ENCODE measurements around the gene LPAR1. TPM values are rescaled to one million over a fixed set of nuclear protein-coding genes. Genes with fewer than 3 reads are reported as not detected.

The LPAR1 gene
- total RNA-seq, 3 donors from 2014 or later = 0.13 to 0.22 (median 0.15) TPM

GRCh38 chr9:110971705-110972104 is 66.6 kb downstream of the LPAR1 start:
- H3K4me3 Mint-ChIP-seq = no peak overlapping the region
- ATAC-seq (no peak), DNase-seq (no peak)
- no peaks in the 10 kb centered on the region for H3K27me3 Mint-ChIP-seq (ENCODE audit: low read depth)
- H3K4me1 Mint-ChIP-seq (ENCODE audit: low read depth) = no peaks in the 10 kb centered on the region
- H3K9me3 Mint-ChIP-seq = peaks cover 4% of the 10 kb centered on the region
- H3K36me3 Mint-ChIP-seq (ENCODE audit: insufficient read depth) = no peaks in the 10 kb centered on the region

GRCh38 chr9:110971234-110971633 is 67.0 kb downstream of the LPAR1 start:
- H3K9me3 Mint-ChIP-seq = no peaks in the 10 kb centered on the region
- no peaks in the 10 kb centered on the region for H3K36me3 Mint-ChIP-seq (ENCODE audit: insufficient read depth)
- H3K27me3 Mint-ChIP-seq (ENCODE audit: low read depth) = no peaks in the 10 kb centered on the region
- H3K4me1 Mint-ChIP-seq (ENCODE audit: low read depth) = no peaks in the 10 kb centered on the region
- DNase-seq = no peak
- H3K4me3 Mint-ChIP-seq = no peak overlapping the region
- ATAC-seq = no peak

DNA sequence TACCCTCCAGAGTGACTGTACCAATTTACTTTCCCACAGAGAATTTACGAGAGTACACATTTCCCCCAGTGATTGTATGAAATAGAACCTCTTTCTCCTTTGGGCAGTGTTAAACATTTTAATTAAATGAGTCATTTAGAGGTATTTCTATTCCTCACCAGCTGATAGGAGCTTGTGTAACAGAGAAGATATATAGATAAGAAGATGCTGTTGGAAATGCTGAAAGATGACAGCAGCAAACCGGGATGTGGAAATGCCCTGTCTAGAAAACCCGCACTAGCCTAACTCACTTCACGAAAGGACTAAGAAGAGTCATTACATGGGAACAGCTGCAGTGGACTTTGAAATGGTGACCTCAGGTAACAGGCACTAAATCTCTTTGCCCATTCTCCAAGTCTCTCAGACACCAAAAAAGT is 68.3 kb downstream of the LPAR1 start:
- ATAC-seq (no peak), DNase-seq (no peak)
- H3K9me3 Mint-ChIP-seq = no peaks in the 10 kb centered on the region
- H3K36me3 Mint-ChIP-seq (ENCODE audit: insufficient read depth) = no peaks in the 10 kb centered on the region
- no peaks in the 10 kb centered on the region for H3K4me1 Mint-ChIP-seq (ENCODE audit: low read depth)
- no peak overlapping the region for H3K4me3 Mint-ChIP-seq
- no peaks in the 10 kb centered on the region for H3K27me3 Mint-ChIP-seq (ENCODE audit: low read depth)

- ATAC-seq (no peak), DNase-seq (no peak)
- Mint-ChIP-seq H3K9me3 (no peaks in the 10 kb centered on the region), H3K4me3 (no peak overlapping the region), H3K36me3 (ENCODE audit: insufficient read depth) (no peaks in the 10 kb centered on the region), H3K27me3 (ENCODE audit: low read depth) (no peaks in the 10 kb centered on the region), H3K4me1 (ENCODE audit: low read depth) (no peaks in the 10 kb centered on the region)
Observed at GRCh38 chr9:110968096-110968495, 70.2 kb downstream of the LPAR1 start.

- H3K27me3 Mint-ChIP-seq (ENCODE audit: low read depth) = no peaks in the 10 kb centered on the region
- no peaks in the 10 kb centered on the region for H3K9me3 Mint-ChIP-seq
- H3K4me1 Mint-ChIP-seq (ENCODE audit: low read depth) = no peaks in the 10 kb centered on the region
- no peak for DNase-seq
- no peaks in the 10 kb centered on the region for H3K36me3 Mint-ChIP-seq (ENCODE audit: insufficient read depth)
- H3K4me3 Mint-ChIP-seq = no peak overlapping the region
- no peak for ATAC-seq
Observed at GRCh38 chr9:110967196-110967595, 71.1 kb downstream of the LPAR1 start.

- H3K36me3 Mint-ChIP-seq (ENCODE audit: insufficient read depth) = no peaks in the 10 kb centered on the region
- ATAC-seq = no peak
Observed at GRCh38 chr9:110960288-110960687, 78.0 kb downstream of the LPAR1 start.

GRCh38 chr9:110958847-110959246 is 79.4 kb downstream of the LPAR1 start:
- Mint-ChIP-seq H3K4me3 (no peak overlapping the region), H3K9me3 (peaks cover 29% of the 10 kb centered on the region), H3K27me3 (ENCODE audit: low read depth) (no peaks in the 10 kb centered on the region), H3K4me1 (ENCODE audit: low read depth) (no peaks in the 10 kb centered on the region), H3K36me3 (ENCODE audit: insufficient read depth) (no peaks in the 10 kb centered on the region)
- DNase-seq (no peak), ATAC-seq (no peak)

More at GRCh38 chr9:110960288-110960687, 78.0 kb downstream of the LPAR1 start:
- DNase-seq = no peak
- H3K27me3 Mint-ChIP-seq (ENCODE audit: low read depth) = no peaks in the 10 kb centered on the region
- H3K4me1 Mint-ChIP-seq (ENCODE audit: low read depth) = no peaks in the 10 kb centered on the region
- H3K4me3 Mint-ChIP-seq = no peak overlapping the region
- peaks cover 15% of the 10 kb centered on the region for H3K9me3 Mint-ChIP-seq

DNA sequence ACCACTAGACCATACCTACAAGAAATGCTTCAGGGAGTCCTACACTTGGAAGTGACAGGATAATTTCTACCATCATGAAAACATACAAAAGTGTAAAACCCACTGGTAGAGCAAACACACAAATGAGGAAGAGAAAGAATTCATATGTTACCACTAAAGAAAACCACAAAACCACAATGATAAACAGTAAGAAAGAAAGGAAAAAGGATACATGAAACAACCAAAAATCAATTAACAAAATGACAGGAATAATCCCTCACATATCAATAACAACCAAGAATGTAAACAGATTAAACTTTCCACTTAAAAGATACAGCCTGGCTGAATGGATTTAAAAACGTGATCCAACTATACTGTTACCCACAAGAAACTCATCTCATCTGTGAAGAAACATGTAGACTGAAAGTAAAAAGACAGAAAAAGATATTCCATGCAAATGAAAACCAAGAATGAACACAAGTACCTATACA is 83.4 kb downstream of the LPAR1 start:
- H3K4me1 Mint-ChIP-seq (ENCODE audit: low read depth) = no peaks in the 10 kb centered on the region
- H3K27me3 Mint-ChIP-seq (ENCODE audit: low read depth) = no peaks in the 10 kb centered on the region
- no peak for ATAC-seq
- no peak overlapping the region for H3K4me3 Mint-ChIP-seq
- no peak for DNase-seq
- H3K36me3 Mint-ChIP-seq (ENCODE audit: insufficient read depth) = no peaks in the 10 kb centered on the region
- H3K9me3 Mint-ChIP-seq = peaks cover 42% of the 10 kb centered on the region

DNA sequence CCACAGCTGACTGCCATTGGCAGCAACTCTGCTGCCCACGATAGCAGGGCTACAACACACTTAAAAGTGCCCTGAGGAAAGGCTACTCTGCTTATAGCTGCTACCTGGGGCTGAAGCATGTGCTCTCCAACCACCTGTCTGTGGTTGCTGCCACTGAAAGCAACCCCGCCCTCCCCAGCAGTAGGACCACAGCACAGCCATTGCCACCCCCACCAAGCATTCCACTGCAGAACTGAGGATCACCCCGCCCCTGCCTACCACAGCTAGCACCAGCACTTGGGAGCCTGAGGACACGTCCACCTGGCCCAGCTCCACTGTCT is 85.8 kb downstream of the LPAR1 start:
- Mint-ChIP-seq H3K4me1 (ENCODE audit: low read depth) (no peaks in the 10 kb centered on the region), H3K9me3 (peaks cover 33% of the 10 kb centered on the region), H3K36me3 (ENCODE audit: insufficient read depth) (no peaks in the 10 kb centered on the region), H3K4me3 (no peak overlapping the region), H3K27me3 (ENCODE audit: low read depth) (no peaks in the 10 kb centered on the region)
- DNase-seq (no peak), ATAC-seq (no peak)

DNA sequence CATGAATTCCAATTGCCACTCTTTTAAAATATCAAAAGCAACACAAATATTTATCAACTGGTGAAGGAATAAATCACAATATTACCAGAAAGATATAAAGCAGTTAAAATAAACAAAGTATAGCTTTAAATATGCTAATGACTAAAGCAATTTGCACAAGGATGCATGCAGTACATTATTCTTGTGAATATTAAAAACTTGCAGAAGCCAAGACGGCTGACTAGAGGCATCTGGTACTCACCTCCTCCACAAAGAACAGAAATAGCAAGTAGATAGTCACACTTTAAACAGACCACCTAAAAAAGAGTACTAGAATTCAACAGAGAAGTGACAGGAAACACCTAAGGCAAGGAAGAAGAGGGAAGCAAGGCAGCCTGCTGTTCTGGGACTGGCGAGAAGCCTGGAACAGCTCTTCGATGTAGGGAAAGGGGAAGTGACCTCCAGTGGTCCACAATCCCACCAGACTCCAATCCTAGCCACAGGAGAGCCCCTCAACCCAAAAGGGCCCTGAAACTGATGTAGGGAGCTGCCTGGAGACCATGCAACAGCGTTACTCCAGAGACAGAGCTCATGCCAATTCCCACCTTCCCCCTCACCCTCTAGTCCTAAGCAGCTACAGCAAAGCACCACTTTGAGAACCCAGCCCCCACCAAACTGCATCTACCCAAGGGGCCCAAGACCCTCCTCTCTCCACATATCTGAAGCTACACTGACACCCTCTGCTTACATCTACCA is 86.3 kb downstream of the LPAR1 start:
- ATAC-seq (no peak), DNase-seq (no peak)
- H3K4me3 Mint-ChIP-seq = no peak overlapping the region
- H3K27me3 Mint-ChIP-seq (ENCODE audit: low read depth) = no peaks in the 10 kb centered on the region
- H3K9me3 Mint-ChIP-seq = peaks cover 32% of the 10 kb centered on the region
- no peaks in the 10 kb centered on the region for H3K4me1 Mint-ChIP-seq (ENCODE audit: low read depth)
- no peaks in the 10 kb centered on the region for H3K36me3 Mint-ChIP-seq (ENCODE audit: insufficient read depth)

DNA sequence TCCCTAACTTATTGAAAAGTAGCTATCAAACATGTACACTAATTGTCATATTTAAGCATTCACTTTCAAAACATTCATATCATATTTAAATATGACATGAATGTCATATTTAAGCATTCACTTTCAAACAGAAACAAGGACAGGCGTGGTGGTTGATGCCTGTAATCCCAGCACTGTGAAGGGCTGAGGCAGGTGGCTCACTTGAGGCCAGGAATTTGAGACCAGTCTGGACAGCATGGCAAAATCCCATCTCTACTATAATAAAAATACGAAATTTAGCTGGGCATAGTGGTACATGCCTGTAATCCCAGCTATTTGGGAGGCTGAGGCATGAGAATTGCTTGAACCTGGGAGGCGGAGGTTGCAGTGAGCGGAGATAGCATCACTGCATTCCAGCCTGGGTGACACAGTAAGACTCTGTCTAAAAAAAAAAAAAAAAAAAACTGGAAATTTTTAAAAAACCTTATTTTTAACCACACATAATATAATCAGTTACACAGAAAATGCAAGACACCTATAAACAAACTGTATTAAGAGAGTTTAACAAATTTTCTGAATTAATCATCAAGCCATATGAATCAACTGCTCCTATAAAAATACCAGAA is 88.1 kb downstream of the LPAR1 start:
- no peaks in the 10 kb centered on the region for H3K27me3 Mint-ChIP-seq (ENCODE audit: low read depth)
- no peak for ATAC-seq
- H3K4me1 Mint-ChIP-seq (ENCODE audit: low read depth) = no peaks in the 10 kb centered on the region
- peaks cover 26% of the 10 kb centered on the region for H3K9me3 Mint-ChIP-seq
- no peaks in the 10 kb centered on the region for H3K36me3 Mint-ChIP-seq (ENCODE audit: insufficient read depth)
- DNase-seq = no peak
- H3K4me3 Mint-ChIP-seq = no peak overlapping the region

DNA sequence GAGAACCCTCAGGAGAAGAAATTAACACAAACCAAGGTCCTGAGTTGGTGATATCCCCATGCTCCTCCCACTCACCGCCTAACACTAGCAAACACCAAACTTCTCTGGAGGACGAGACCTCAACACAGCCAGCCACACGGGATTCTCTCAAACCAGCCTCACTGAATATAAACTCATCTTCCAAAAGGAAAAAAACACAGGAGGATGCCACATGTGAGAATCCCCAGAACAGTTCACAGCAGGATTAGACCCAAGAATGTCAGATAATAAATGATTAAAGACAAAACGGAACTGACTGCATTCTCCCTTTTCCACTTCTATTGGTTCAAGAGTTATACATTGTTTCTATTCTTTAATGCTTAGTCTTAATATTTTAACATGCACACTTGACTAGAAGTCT is 89.2 kb downstream of the LPAR1 start:
- no peaks in the 10 kb centered on the region for H3K4me1 Mint-ChIP-seq (ENCODE audit: low read depth)
- H3K9me3 Mint-ChIP-seq = peaks cover 15% of the 10 kb centered on the region
- no peak for DNase-seq
- H3K36me3 Mint-ChIP-seq (ENCODE audit: insufficient read depth) = no peaks in the 10 kb centered on the region
- ATAC-seq = no peak
- no peak overlapping the region for H3K4me3 Mint-ChIP-seq
- no peaks in the 10 kb centered on the region for H3K27me3 Mint-ChIP-seq (ENCODE audit: low read depth)

DNA sequence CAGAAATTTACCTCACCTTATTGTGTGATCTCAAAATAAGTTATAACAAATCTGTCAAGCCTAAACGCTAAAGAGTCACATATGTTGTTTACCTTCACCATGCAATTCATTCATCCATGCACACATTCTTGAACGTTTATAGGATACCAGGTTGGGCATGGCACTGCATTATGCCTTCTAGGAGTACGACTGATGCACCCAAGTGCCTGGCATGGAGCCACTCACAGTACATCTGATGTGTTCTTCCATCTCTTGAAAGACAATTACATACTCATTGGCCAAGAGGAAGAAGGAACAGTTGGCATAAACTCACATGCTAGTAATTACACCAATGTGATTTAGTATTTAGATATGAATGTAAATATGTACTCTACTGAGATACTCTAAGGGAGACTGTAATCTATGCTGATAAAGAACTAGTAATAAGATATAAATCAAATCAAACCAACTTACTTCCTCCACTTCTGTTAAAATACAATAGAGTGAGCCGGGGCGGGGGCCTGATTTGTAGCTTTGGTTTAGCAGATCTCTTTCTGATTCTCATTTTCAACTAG is 90.7 kb downstream of the LPAR1 start:
- Mint-ChIP-seq H3K4me1 (ENCODE audit: low read depth) (no peaks in the 10 kb centered on the region), H3K4me3 (no peak overlapping the region), H3K9me3 (peaks cover 4% of the 10 kb centered on the region), H3K36me3 (ENCODE audit: insufficient read depth) (no peaks in the 10 kb centered on the region), H3K27me3 (ENCODE audit: low read depth) (no peaks in the 10 kb centered on the region)
- DNase-seq (no peak), ATAC-seq (no peak)

DNA sequence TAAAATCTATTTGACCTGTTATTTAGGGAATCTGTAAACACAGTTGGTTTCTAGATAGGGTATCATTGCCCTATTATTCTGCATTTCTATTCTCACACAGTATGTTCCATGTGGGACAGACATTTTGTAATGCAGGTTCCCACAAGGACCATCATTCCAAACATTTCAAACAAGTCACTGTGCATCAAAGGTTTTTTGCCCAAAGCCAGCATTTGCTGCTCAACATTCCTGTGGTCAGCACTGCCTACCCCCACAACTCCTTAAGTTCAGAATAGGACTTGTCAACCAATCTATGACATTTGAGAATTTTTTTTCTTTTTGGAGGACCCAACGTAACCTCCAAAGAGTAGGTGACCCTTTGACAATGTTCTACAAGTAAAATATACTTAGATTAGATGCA is 95.7 kb downstream of the LPAR1 start:
- Mint-ChIP-seq H3K9me3 (no peaks in the 10 kb centered on the region), H3K36me3 (ENCODE audit: insufficient read depth) (no peaks in the 10 kb centered on the region), H3K27me3 (ENCODE audit: low read depth) (no peaks in the 10 kb centered on the region), H3K4me1 (ENCODE audit: low read depth) (no peaks in the 10 kb centered on the region), H3K4me3 (no peak overlapping the region)
- DNase-seq (no peak), ATAC-seq (no peak)

GRCh38 chr9:110940951-110941557 is 97.2 kb downstream of the LPAR1 start:
- ATAC-seq = no peak
- Mint-ChIP-seq H3K4me1 (ENCODE audit: low read depth) (no peaks in the 10 kb centered on the region), H3K36me3 (ENCODE audit: insufficient read depth) (no peaks in the 10 kb centered on the region), H3K4me3 (no peak overlapping the region), H3K9me3 (no peaks in the 10 kb centered on the region), H3K27me3 (ENCODE audit: low read depth) (no peaks in the 10 kb centered on the region)
- no peak for DNase-seq

Measured in activated T-cell treated with anti-CD3 and anti-CD28 coated beads, Interleukin-2, amount 50 U/mL, for 4 hours (primary cell).